Suprapubic skin (tissue), 4 donors: ENCODE measurements around the gene ATE1. TPM values are rescaled to one million over a fixed set of nuclear protein-coding genes. Genes with fewer than 3 reads are reported as not detected.

Experiments used
- DNase-seq, 2 donors: peaks; one replicate each; pipeline ENCODE4 v3.0.0-alpha.2; 2019; ENCODE audit warnings: low spot score in 2 of 2
- H3K27ac ChIP-seq: fragments of 200-600 bp; sonication (generic); one replicate; pipeline ENCODE4 v1.5.1; 2019
- H3K27me3 ChIP-seq: fragments of 200-600 bp; sonication (generic); one replicate; pipeline ENCODE4 v1.5.1; 2019
- H3K36me3 ChIP-seq: fragments of 200-600 bp; sonication (generic); one replicate; pipeline ENCODE4 v1.5.1; 2019
- H3K4me1 ChIP-seq: fragments of 200-600 bp; sonication (generic); one replicate; pipeline ENCODE4 v1.5.1; 2019
- H3K4me3 ChIP-seq: fragments of 200-600 bp; sonication (generic); one replicate; pipeline ENCODE4 v1.5.1; 2019; ENCODE audit warnings: mild to moderate bottlenecking
- H3K9me3 ChIP-seq: fragments of 200-600 bp; sonication (generic); one replicate; pipeline ENCODE4 v1.5.1; 2019
- CTCF ChIP-seq, 2 donors: fragments of 200-600 bp in 1 of 2; fragments of 450-650 bp in 1 of 2; sonication (generic) in 1 of 2; IDR thresholded peaks; one replicate each; pipeline ENCODE4 v1.5.1; 2016 to 2019; ENCODE audit warnings: antibody characterized with exemption in 2 of 2, mild to moderate bottlenecking in 1 of 2, moderate library complexity in 1 of 2
- EP300 ChIP-seq: sonication (generic); formaldehyde crosslinking; IDR thresholded peaks from one replicate; pipeline ENCODE4 v1.6.1; 2017; ENCODE audit warnings: antibody characterized with exemption
- POLR2A ChIP-seq, 2 donors: fragments of 450-650 bp; IDR thresholded peaks; one replicate each; pipeline ENCODE4 v1.6.1; 2017; ENCODE audit warnings: antibody characterized with exemption in 2 of 2, mild to moderate bottlenecking in 2 of 2, moderate library complexity in 2 of 2
- POLR2AphosphoS5 ChIP-seq, 3 donors: sonication (generic); formaldehyde crosslinking; IDR thresholded peaks; one replicate each; pipeline ENCODE4 v1.6.1; 2017; ENCODE audit warnings: antibody characterized with exemption in 3 of 3
- WGBS: methylation state at CpG from one replicate; pipeline ENCODE4 v1.1.5; 2018; 5-methylcytosine and 5-hydroxymethylcytosine counted together
- total RNA-seq, 4 donors: library from RNA; depleted of rRNA; stranded (reverse); fragments of >200 nt; gene quantifications; one replicate each; pipeline ENCODE4 v1.1.0, GENCODE V29; 2016

The ATE1 gene
- total RNA-seq, 4 donors from 2014 or later, result 20.3 to 23.2 (median 21.7) TPM

DNA sequence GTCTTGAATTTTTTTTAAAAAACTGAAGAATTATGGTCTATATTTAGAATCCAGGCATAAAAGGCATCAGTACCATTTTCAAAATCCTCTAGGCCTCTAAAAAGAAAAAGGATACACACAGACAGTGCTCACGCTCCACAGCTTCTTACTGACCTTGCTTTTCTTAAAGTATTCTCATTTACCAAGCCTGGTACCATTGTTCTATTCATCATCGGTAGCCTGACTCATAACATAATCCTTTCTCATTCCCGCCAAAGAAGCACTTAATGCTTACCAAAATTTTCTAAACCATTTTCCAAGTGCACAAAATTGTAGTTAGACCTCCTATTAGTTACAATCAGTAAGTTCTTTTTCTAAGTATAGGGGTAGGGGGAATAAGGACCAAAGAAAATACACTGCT lies 54.6 kb downstream of the ATE1 start:
- Histone ChIP-seq H3K4me1 (no peaks in the 10 kb centered on the region), H3K27me3 (no peaks in the 10 kb centered on the region), H3K36me3 (peaks cover 20% of the 10 kb centered on the region), H3K4me3 (no peak overlapping the region), H3K27ac (no peak overlapping the region), H3K9me3 (no peaks in the 10 kb centered on the region)
- 85% methylated on average over 3 of the region's 3 CpGs for WGBS
- no peak for TF ChIP-seq EP300
- TF ChIP-seq CTCF (IDR thresholded peaks at IDR 0.05), result no peak
- no peak for TF ChIP-seq POLR2AphosphoS5 (IDR thresholded peaks at IDR 0.05)
- TF ChIP-seq POLR2A (IDR thresholded peaks at IDR 0.05), result no peak
- DNase-seq, result no peak

- H3K27ac ChIP-seq, result no peak overlapping the region
- DNase-seq, result no peak
- H3K9me3 ChIP-seq, result no peaks in the 10 kb centered on the region
- no peaks in the 10 kb centered on the region for H3K27me3 ChIP-seq
- no peaks in the 10 kb centered on the region for H3K4me1 ChIP-seq
- TF ChIP-seq EP300 (no peak), POLR2AphosphoS5 (IDR thresholded peaks at IDR 0.05) (no peak), POLR2A (IDR thresholded peaks at IDR 0.05) (no peak), CTCF (IDR thresholded peaks at IDR 0.05) (no peak)
- H3K36me3 ChIP-seq, result peaks cover 20% of the 10 kb centered on the region
- no peak overlapping the region for H3K4me3 ChIP-seq
- WGBS, result 94% methylated on average over 1 of the region's 1 CpG
Measured at GRCh38 chr10:121870413-121870812, 57.4 kb downstream of the ATE1 start.

GRCh38 chr10:121865554-121865953 lies 62.3 kb downstream of the ATE1 start:
- Histone ChIP-seq H3K9me3 (no peaks in the 10 kb centered on the region), H3K4me1 (no peaks in the 10 kb centered on the region), H3K27ac (no peak overlapping the region), H3K27me3 (no peaks in the 10 kb centered on the region), H3K36me3 (peaks cover 16% of the 10 kb centered on the region), H3K4me3 (no peak overlapping the region)
- TF ChIP-seq EP300 (no peak), POLR2AphosphoS5 (IDR thresholded peaks at IDR 0.05) (no peak), POLR2A (IDR thresholded peaks at IDR 0.05) (no peak), CTCF (IDR thresholded peaks at IDR 0.05) (no peak)
- 94% methylated on average over 4 of the region's 4 CpGs for WGBS
- no peak for DNase-seq

DNA sequence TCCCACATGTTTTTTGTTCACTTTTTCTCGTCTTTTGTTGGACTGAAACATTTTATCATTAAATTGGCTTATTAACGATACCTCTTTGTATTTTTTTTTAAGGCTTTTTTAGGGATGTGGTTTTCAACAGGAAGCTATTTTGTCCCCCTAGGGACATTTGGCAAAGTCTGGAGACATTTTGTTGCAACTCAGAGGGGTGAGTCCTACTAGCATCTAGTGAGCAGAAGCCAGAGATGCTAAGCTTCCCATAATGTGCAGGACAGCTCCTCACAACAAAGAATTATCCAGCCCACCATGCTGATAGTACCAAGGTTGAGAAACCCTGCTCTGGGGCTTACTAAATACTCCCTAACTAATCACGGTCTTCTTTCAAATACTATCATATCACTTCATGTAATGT lies 63.2 kb downstream of the ATE1 start:
- no peak for TF ChIP-seq EP300
- no peak for TF ChIP-seq CTCF (IDR thresholded peaks at IDR 0.05)
- TF ChIP-seq POLR2AphosphoS5 (IDR thresholded peaks at IDR 0.05), result no peak
- no peak for TF ChIP-seq POLR2A (IDR thresholded peaks at IDR 0.05)
- peaks cover 14% of the 10 kb centered on the region for H3K36me3 ChIP-seq

GRCh38 chr10:121864168-121864567 lies 63.7 kb downstream of the ATE1 start:
- Histone ChIP-seq H3K9me3 (no peaks in the 10 kb centered on the region), H3K4me1 (no peaks in the 10 kb centered on the region), H3K4me3 (no peak overlapping the region), H3K27me3 (no peaks in the 10 kb centered on the region), H3K27ac (no peak overlapping the region), H3K36me3 (peaks cover 9% of the 10 kb centered on the region)
- TF ChIP-seq EP300, result no peak
- TF ChIP-seq POLR2A (IDR thresholded peaks at IDR 0.05), result no peak
- no peak for DNase-seq
- 90% methylated on average over 3 of the region's 5 CpGs for WGBS

More for the DNA sequence above, 63.2 kb downstream of the ATE1 start:
- H3K9me3 ChIP-seq, result no peaks in the 10 kb centered on the region
- DNase-seq, result no peak
- no peak overlapping the region for H3K4me3 ChIP-seq
- 87% methylated on average over 3 of the region's 3 CpGs for WGBS
- H3K27me3 ChIP-seq, result no peaks in the 10 kb centered on the region
- H3K4me1 ChIP-seq, result no peaks in the 10 kb centered on the region
- H3K27ac ChIP-seq, result no peak overlapping the region

DNA sequence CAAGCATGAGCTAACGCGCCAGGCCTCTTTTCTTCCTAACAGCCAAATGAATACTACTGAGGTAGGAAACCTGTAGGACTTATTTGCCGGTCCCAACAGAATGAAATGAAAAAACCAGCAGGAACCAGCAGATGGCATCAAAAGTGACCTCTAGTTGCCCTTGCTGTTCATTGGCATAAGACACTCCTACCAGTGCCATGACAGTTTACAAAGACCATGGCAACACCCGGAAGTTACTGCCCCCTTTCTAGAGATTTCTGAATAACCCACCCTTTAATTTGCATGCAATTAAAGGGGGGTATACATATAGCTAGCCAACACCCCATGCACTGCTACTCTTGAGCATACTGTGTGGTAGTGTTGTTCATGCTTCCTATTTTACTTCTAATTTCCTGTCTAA lies 65.2 kb downstream of the ATE1 start:
- 95% methylated on average over 4 of the region's 4 CpGs for WGBS
- no peaks in the 10 kb centered on the region for H3K27me3 ChIP-seq

More for the DNA sequence above, 65.2 kb downstream of the ATE1 start:
- no peak for TF ChIP-seq POLR2A (IDR thresholded peaks at IDR 0.05)
- TF ChIP-seq EP300, result no peak
- no peak for TF ChIP-seq POLR2AphosphoS5 (IDR thresholded peaks at IDR 0.05)
- TF ChIP-seq CTCF (IDR thresholded peaks at IDR 0.05), result no peak
- Histone ChIP-seq H3K4me1 (no peaks in the 10 kb centered on the region), H3K9me3 (no peaks in the 10 kb centered on the region), H3K27ac (no peak overlapping the region), H3K36me3 (peaks cover 5% of the 10 kb centered on the region), H3K4me3 (no peak overlapping the region)
- no peak for DNase-seq
